H1 (cell line): ENCODE data around the gene ZNF516. TPM values are rescaled to one million over a fixed set of nuclear protein-coding genes. Genes with fewer than 3 reads are reported as not detected.

ENCODE experiments used
- CTCF ChIA-PET: fragments of 300-600 bp; sonication (Branson Sonifier 250); formaldehyde crosslinking; loops from one replicate; lab custom pipeline; 2021; ENCODE audit not compliant: partially characterized antibody; lab: Charles Lee
- POLR2A ChIA-PET: fragments of 300-600 bp; sonication (Branson Sonifier 250); formaldehyde crosslinking; loops from one replicate; lab custom pipeline; 2021; ENCODE audit warnings: inconsistent platforms; ENCODE audit not compliant: partially characterized antibody; lab: Charles Lee
- DNase-seq, 2 experiments: peaks; one replicate each; pipeline versions ENCODE4 v3.0.0 to v3.0.0-alpha.2; 2010 to 2022; ENCODE audit warnings: low spot score in 2 of 2, low read depth in 1 of 2, mixed read lengths in 1 of 2
- FAIRE-seq: peaks from 2 replicates; lab custom pipeline; 2011; peaks lifted over from hg19 to GRCh38; lab: Jason Lieb, UNC
- H2AFZ ChIP-seq: 2 replicates; pipeline ENCODE4 v1.8.1; 2012; ENCODE audit warnings: low read length, inconsistent platforms
- H2AK5ac ChIP-seq: 2 replicates; pipeline ENCODE4 v1.6.1; 2013; ENCODE audit warnings: low read depth, low read length
- H2BK120ac ChIP-seq: replicated peaks from 2 replicates; pipeline ENCODE3; 2013; ENCODE audit warnings: low read depth, low read length, inconsistent platforms
- H2BK12ac ChIP-seq: 2 replicates; pipeline ENCODE4 v1.6.1; 2013; ENCODE audit warnings: low read depth, low read length
- H2BK15ac ChIP-seq: 2 replicates; pipeline ENCODE4 v1.6.1; 2013; ENCODE audit warnings: low read length
- H2BK20ac ChIP-seq: 2 replicates; pipeline ENCODE4 v1.6.1; 2013; ENCODE audit warnings: low read length
- H2BK5ac ChIP-seq: 2 replicates; pipeline ENCODE4 v1.6.1; 2013; ENCODE audit warnings: low read depth, low read length
- H3K14ac ChIP-seq: 2 replicates; pipeline ENCODE4 v1.6.1; 2013; ENCODE audit warnings: inconsistent platforms; ENCODE audit not compliant: insufficient read length
- H3K18ac ChIP-seq: 2 replicates; pipeline ENCODE4 v1.6.1; 2013; ENCODE audit warnings: low read length; ENCODE audit errors: extremely low read depth
- H3K23ac ChIP-seq: 2 replicates; pipeline ENCODE4 v1.6.1; 2013; ENCODE audit warnings: inconsistent platforms; ENCODE audit not compliant: insufficient read length
- H3K23me2 ChIP-seq: 2 replicates; pipeline ENCODE4 v1.6.1; 2013; ENCODE audit warnings: low read depth, low read length
- H3K27ac ChIP-seq: 2 replicates; pipeline ENCODE4 v1.6.1; 2011; ENCODE audit warnings: low read depth, low read length, inconsistent platforms
- H3K27me3 ChIP-seq, 4 experiments: replicated peaks in 1 of 4; 1 replicate in 1 of 4; 2 replicates in 3 of 4; pipeline versions ENCODE4 v1.6.1 to v1.8.1; 2011 to 2013; ENCODE audit warnings: low read length in 3 of 4, mild to moderate bottlenecking in 3 of 4, inconsistent platforms in 2 of 4, mixed read lengths in 2 of 4, moderate library complexity in 1 of 4; ENCODE audit not compliant: control insufficient read depth in 3 of 4, insufficient read depth in 3 of 4; ENCODE audit errors: extremely low read depth in 1 of 4
- H3K36me3 ChIP-seq, 4 experiments: 2 replicates each; pipeline versions ENCODE4 v1.6.1 to v1.8.1; 2011 to 2013; ENCODE audit warnings: mild to moderate bottlenecking in 4 of 4, low read length in 3 of 4, moderate library complexity in 2 of 4, control low read depth in 1 of 4, inconsistent platforms in 1 of 4; ENCODE audit not compliant: insufficient read depth in 4 of 4, control insufficient read depth in 2 of 4
- H3K4ac ChIP-seq: replicated peaks from 2 replicates; pipeline ENCODE3; 2013; ENCODE audit warnings: low read length, low read depth, mixed read lengths, inconsistent platforms; ENCODE audit not compliant: insufficient read length
- H3K4me1 ChIP-seq, 4 experiments: replicated peaks in 1 of 4; 1 replicate in 1 of 4; 2 replicates in 3 of 4; pipeline versions ENCODE4 v1.6.1 to v1.8.1; 2011 to 2013; ENCODE audit warnings: low read length in 3 of 4, inconsistent platforms in 2 of 4, mixed read lengths in 1 of 4; ENCODE audit not compliant: insufficient read depth in 4 of 4, control insufficient read depth in 3 of 4
- H3K4me2 ChIP-seq, 2 experiments: 2 replicates each; pipeline versions ENCODE4 v1.6.1 to v1.8.1; 2011 to 2013; ENCODE audit warnings: low read depth in 2 of 2, low read length in 2 of 2, control low read depth in 1 of 2, inconsistent platforms in 1 of 2, mild to moderate bottlenecking in 1 of 2; ENCODE audit not compliant: insufficient read depth in 1 of 2
- H3K4me3 ChIP-seq, 4 experiments: fragments of 200-600, 300-600 bp in 1 of 4; sonication (generic), shearing (Covaris generic), sonication (Bioruptor Twin) in 1 of 4; 2 replicates each; pipeline versions ENCODE4 v1.5.1 to v1.8.1; 2011 to 2016; ENCODE audit warnings: low read length in 4 of 4, low read depth in 3 of 4, control low read depth in 2 of 4, inconsistent platforms in 2 of 4, mild to moderate bottlenecking in 2 of 4, mixed read lengths in 1 of 4, moderate library complexity in 1 of 4; ENCODE audit not compliant: insufficient read depth in 2 of 4; ENCODE audit errors: extremely low read depth in 1 of 4
- H3K56ac ChIP-seq: replicated peaks from 2 replicates; pipeline ENCODE3; 2013; ENCODE audit warnings: low read depth, mild to moderate bottlenecking, mixed read lengths, low read length, inconsistent platforms; ENCODE audit not compliant: insufficient read length
- H3K79me1 ChIP-seq: 2 replicates; pipeline ENCODE4 v1.6.1; 2013; ENCODE audit warnings: low read depth, low read length, control low read depth
- H3K79me2 ChIP-seq, 2 experiments: 2 replicates each; pipeline versions ENCODE4 v1.6.1 to v1.8.1; 2012 to 2013; ENCODE audit warnings: low read length in 2 of 2, mild to moderate bottlenecking in 2 of 2, inconsistent platforms in 1 of 2; ENCODE audit not compliant: insufficient read depth in 2 of 2, control insufficient read depth in 1 of 2
- H3K9ac ChIP-seq, 4 experiments: replicated peaks in 1 of 4; 1 replicate in 1 of 4; 2 replicates in 3 of 4; pipeline versions ENCODE4 v1.6.1 to v1.8.1; 2011 to 2013; ENCODE audit warnings: low read depth in 3 of 4, low read length in 3 of 4, control low read depth in 2 of 4, mild to moderate bottlenecking in 2 of 4, moderate library complexity in 2 of 4, inconsistent platforms in 1 of 4; ENCODE audit errors: extremely low read depth in 1 of 4
- H3K9me3 ChIP-seq, 2 experiments: 2 replicates each; pipeline versions ENCODE4 v1.6.1 to v1.8.1; 2012 to 2013; ENCODE audit warnings: mild to moderate bottlenecking in 2 of 2, moderate library complexity in 2 of 2, control low read depth in 1 of 2, inconsistent platforms in 1 of 2, low read depth in 1 of 2, low read length in 1 of 2, mixed read lengths in 1 of 2; ENCODE audit not compliant: insufficient read depth in 2 of 2
- H4K20me1 ChIP-seq, 2 experiments: replicated peaks in 1 of 2; 2 replicates each; pipeline versions ENCODE3 to v1.8.1; 2011 to 2013; ENCODE audit warnings: inconsistent platforms in 2 of 2, low read length in 2 of 2, mild to moderate bottlenecking in 1 of 2; ENCODE audit not compliant: insufficient read depth in 2 of 2, control insufficient read depth in 1 of 2
- H4K5ac ChIP-seq: 2 replicates; pipeline ENCODE4 v1.6.1; 2013; ENCODE audit warnings: low read length, low read depth, mixed read lengths, inconsistent platforms; ENCODE audit not compliant: insufficient read length
- H4K8ac ChIP-seq: 2 replicates; pipeline ENCODE4 v1.8.0; 2013; ENCODE audit warnings: mild to moderate bottlenecking, moderate library complexity, low read length, inconsistent platforms; ENCODE audit not compliant: insufficient read depth; ENCODE audit errors: extremely low read depth
- H4K91ac ChIP-seq: replicated peaks from 2 replicates; pipeline ENCODE3; 2013; ENCODE audit warnings: low read length, mixed read lengths, inconsistent platforms; ENCODE audit not compliant: insufficient read length
- EP300 ChIP-seq, 2 experiments: IDR thresholded peaks; 1 replicate in 1 of 2; 2 replicates in 1 of 2; pipeline ENCODE4 v1.6.1; 2011 to 2012; ENCODE audit warnings: low read depth in 2 of 2, low read length in 2 of 2, mild to moderate bottlenecking in 2 of 2, borderline replicate concordance in 1 of 2, inconsistent platforms in 1 of 2, moderate library complexity in 1 of 2
- NRF1 ChIP-seq: IDR thresholded peaks from 2 replicates; pipeline ENCODE4 v1.6.1; 2011; ENCODE audit warnings: mild to moderate bottlenecking, low read depth, low read length, improper control_type of control experiment
- PHF8 ChIP-seq: fragments of 200-600 bp; sonication (generic); conservative IDR thresholded peaks from 2 replicates; pipeline ENCODE4 v1.7.1; 2012; ENCODE audit warnings: low read depth, mild to moderate bottlenecking, inconsistent platforms, low read length, moderate library complexity
- WGBS, 2 experiments: shearing (Covaris generic) in 1 of 2; methylation state at CpG; one replicate each; pipeline versions ENCODE4 v1.1.6 to v1.1.7; 2013 to 2015; ENCODE audit warnings: low lambda C conversion rate in 2 of 2, mixed read lengths in 2 of 2, inconsistent platforms in 1 of 2, low coverage in 1 of 2, missing lambda C conversion rate in 1 of 2; ENCODE audit not compliant: insufficient replicate concordance in 2 of 2, insufficient coverage in 1 of 2, insufficient read length in 1 of 2; ENCODE audit errors: extremely low coverage in 1 of 2, missing lambda C conversion rate in 1 of 2; 5-methylcytosine and 5-hydroxymethylcytosine counted together
- polyA plus RNA-seq, 7 experiments: library from polyadenylated mRNA; depleted of rRNA in 3 of 7; stranded (reverse) in 5 of 7; unstranded in 2 of 7; fragments of >200 nt in 5 of 7; fragments of 200-250 nt in 2 of 7; gene quantifications; 1 replicate in 5 of 7; 2 replicates in 1 of 7; 4 replicates in 1 of 7; pipeline versions ENCODE4 v1.2.1 to v1.2.3, GENCODE V29; 2011 to 2013; ENCODE audit warnings: missing spikeins in 2 of 7, mixed read lengths in 2 of 7
- total RNA-seq: library from RNA; stranded (reverse); fragmentation: NEBNext Ultra II Directional; extraction: Animal tissue kit (Norgen Biotek cat#: 25700); gene quantifications from 2 replicates; pipeline ENCODE4 v1.2.1, GENCODE V29; 2021

The ZNF516 gene
- total and polyA plus RNA-seq, 2 of the 8 experiments (the other 6 are each of a cell fraction or from before 2014, with no cell fraction given): 7.3 to 17.0 TPM

DNA sequence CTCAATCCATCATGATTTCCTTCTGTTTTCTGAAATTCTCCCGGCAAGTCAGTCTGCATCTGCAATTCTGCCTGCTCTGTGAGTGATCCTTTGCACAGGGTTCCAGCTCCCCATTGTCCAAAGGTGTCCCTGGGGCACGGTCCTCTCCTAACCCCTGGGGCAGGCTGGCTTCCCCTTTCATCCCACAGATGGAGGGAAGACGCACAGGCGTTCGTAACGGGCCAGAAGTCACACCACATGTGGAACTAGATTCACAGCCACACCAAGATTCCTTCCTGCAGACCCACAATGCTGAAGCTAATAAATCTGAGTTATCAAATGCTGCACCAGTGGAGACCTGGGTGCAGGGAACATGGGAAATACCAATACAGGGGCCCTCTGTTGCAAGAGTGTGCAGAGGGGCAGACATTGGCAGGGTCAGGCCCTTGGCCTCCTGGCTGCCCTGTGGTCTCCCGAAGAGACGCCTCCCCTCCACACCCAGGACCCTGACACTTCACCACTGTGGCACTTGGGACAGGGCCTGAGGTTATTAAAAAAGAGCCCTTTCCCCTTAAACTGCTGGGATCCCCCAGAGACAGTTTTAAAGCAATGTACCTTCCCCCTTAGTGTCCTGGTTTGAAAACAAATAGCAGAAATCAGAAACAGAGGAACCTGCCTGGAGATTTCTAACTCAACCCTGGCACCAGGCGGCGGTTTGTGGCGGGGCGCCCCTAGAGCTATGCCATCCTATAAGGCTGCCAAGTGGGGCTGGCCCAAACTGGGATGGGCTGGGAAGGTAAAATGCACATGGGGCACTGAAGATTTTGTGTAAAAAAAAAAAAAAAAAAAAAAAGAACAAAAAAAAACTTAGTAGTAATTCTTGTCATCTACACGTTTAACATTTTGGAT lies 15.4 kb downstream of the ZNF516 start:
- Histone ChIP-seq H2BK20ac (no peak overlapping the region), H2BK15ac (no peak overlapping the region), H3K79me1 (peaks cover 2% of the 10 kb centered on the region), H2BK12ac (no peak overlapping the region), H3K9me3 (no peaks in the 10 kb centered on the region), H3K79me2 (peaks cover 0 to 31% of the 10 kb centered on the region in 2 experiments; a peak in 2 of 4 replicates), H3K14ac (no peak overlapping the region), H3K36me3 (no peaks in the 10 kb centered on the region), H3K4me1 (peaks cover 0 to 5% (median 2%) of the 10 kb centered on the region in 4 experiments; a peak in 3 of 7 replicates), H3K56ac (no peak overlapping the region), H2BK120ac (no peak overlapping the region), H4K91ac (no peak overlapping the region), H3K23ac (no peak overlapping the region), H4K20me1 (peaks cover 5 to 13% of the 10 kb centered on the region in 2 experiments), H2AK5ac (no peak overlapping the region), H4K8ac (no peak overlapping the region), H3K4ac (no peak overlapping the region), H3K23me2 (no peaks in the 10 kb centered on the region), H3K27ac (no peak overlapping the region), H3K18ac (no peak overlapping the region), H2AFZ (no peak overlapping the region), H3K4me3 (no peak overlapping the region), H3K4me2 (no peak overlapping the region), H4K5ac (no peak overlapping the region), H2BK5ac (no peak overlapping the region), H3K9ac (no peak overlapping the region; a peak in 1 of 7 replicates), H3K27me3 (no peaks in the 10 kb centered on the region)
- TF ChIP-seq PHF8: no peak
- no peak for TF ChIP-seq NRF1
- no peak for TF ChIP-seq EP300 (IDR thresholded peaks at IDR 0.05; ENCODE audit: borderline replicate concordance in 1 of 2, low read depth in 2 of 2, low read length in 2 of 2)
- FAIRE-seq: no peak
- WGBS, 2 experiments: 86% methylated on average over 13 of the region's 13 CpGs; no CpG with 5 or more reads in 1 of the 2 experiments
- ChIA-PET CTCF (interaction anchor here (1.2 to 5.0 kb wide), 7 partner anchors 8 to 82 kb away, joined by 3 to 25 read pairs (median 6); no protein-coding TSS in a partner anchor), POLR2A (no interaction called here)
- DNase-seq: no peak
